Endothelial cell of umbilical vein (primary cell): ENCODE data around the gene USP46. TPM values are rescaled to one million over a fixed set of nuclear protein-coding genes. Genes with fewer than 3 reads are reported as not detected.

ENCODE experiments used
- BruUV-seq: library from RNA; stranded (reverse); fragments of 400-500 nt; replicated peaks from 2 replicates; lab custom pipeline; 2021; lab: Mats Ljungman, UMichigan
- CTCF ChIA-PET: fragments of 300-600, 350-600 bp; sonication (Branson Sonifier 250); formaldehyde crosslinking; loops from one replicate; lab custom pipeline; 2021; ENCODE audit warnings: antibody characterized with exemption, inconsistent platforms; lab: Charles Lee
- POLR2A ChIA-PET: fragments of 300-600, 350-600 bp; sonication (Branson Sonifier 250); formaldehyde crosslinking; loops from one replicate; lab custom pipeline; 2021; ENCODE audit warnings: antibody characterized with exemption, inconsistent platforms; lab: Charles Lee
- DNase-seq: peaks from one replicate; pipeline ENCODE4 v3.0.0-alpha.2; 2011; ENCODE audit warnings: low read depth, low spot score
- FAIRE-seq: peaks from 2 replicates; lab custom pipeline; 2011; peaks lifted over from hg19 to GRCh38; lab: Jason Lieb, UNC
- H2AFZ ChIP-seq: 2 replicates; pipeline ENCODE4 v1.6.0; 2012; ENCODE audit warnings: low read depth, low read length, control low read depth, inconsistent platforms
- H3K27ac ChIP-seq: 2 replicates; pipeline ENCODE4 v1.5.1; 2011; ENCODE audit warnings: low read depth, mild to moderate bottlenecking, control low read depth, low read length, moderate library complexity; ENCODE audit not compliant: insufficient read depth
- H3K27me3 ChIP-seq, 2 experiments: 2 replicates each; pipeline versions ENCODE4 v1.6.0 to v1.6.1; 2011; ENCODE audit warnings: low read length in 2 of 2, mixed read lengths in 1 of 2; ENCODE audit not compliant: control insufficient read depth in 2 of 2, insufficient read depth in 2 of 2
- H3K36me3 ChIP-seq, 2 experiments: 2 replicates in 1 of 2; 3 replicates in 1 of 2; pipeline ENCODE4 v1.5.1; 2011; ENCODE audit warnings: low read length in 2 of 2, mild to moderate bottlenecking in 1 of 2, moderate library complexity in 1 of 2; ENCODE audit not compliant: control insufficient read depth in 2 of 2, insufficient read depth in 2 of 2; ENCODE audit errors: extremely low read depth in 1 of 2
- H3K4me1 ChIP-seq: 3 replicates; pipeline ENCODE4 v1.5.1; 2011; ENCODE audit warnings: mild to moderate bottlenecking, low read length; ENCODE audit not compliant: control insufficient read depth, insufficient read depth; ENCODE audit errors: extremely low read depth
- H3K4me2 ChIP-seq: 2 replicates; pipeline ENCODE4 v1.6.1; 2011; ENCODE audit warnings: low read length, control low read depth, mixed read lengths; ENCODE audit not compliant: insufficient read depth
- H3K4me3 ChIP-seq, 3 experiments: fragments of 200-600 bp in 1 of 3; sonication (generic), shearing (Covaris generic) in 1 of 3; replicated peaks in 1 of 3; 2 replicates each; pipeline ENCODE4 v1.5.1; 2011 to 2016; ENCODE audit warnings: control low read depth in 3 of 3, low read length in 3 of 3, mild to moderate bottlenecking in 2 of 3, inconsistent platforms in 1 of 3, low read depth in 1 of 3, moderate library complexity in 1 of 3; ENCODE audit not compliant: insufficient read depth in 1 of 3
- H3K79me2 ChIP-seq: 2 replicates; pipeline ENCODE4 v1.6.0; 2012; ENCODE audit warnings: low read length, inconsistent platforms; ENCODE audit not compliant: control insufficient read depth, insufficient read depth
- H3K9ac ChIP-seq: replicated peaks from 2 replicates; pipeline ENCODE3; 2011; ENCODE audit warnings: low read length, control low read depth; ENCODE audit not compliant: insufficient read depth; ENCODE audit errors: extremely low read depth
- H3K9me1 ChIP-seq: replicated peaks from 3 replicates; pipeline ENCODE4 v1.6.0; 2011; ENCODE audit warnings: mild to moderate bottlenecking, low read length; ENCODE audit not compliant: control insufficient read depth, insufficient read depth; ENCODE audit errors: extremely low read depth
- H3K9me3 ChIP-seq: replicated peaks from 2 replicates; pipeline ENCODE4 v1.5.1; 2012; ENCODE audit warnings: low read length, inconsistent platforms; ENCODE audit not compliant: control insufficient read depth, insufficient read depth
- H4K20me1 ChIP-seq: replicated peaks from 2 replicates; pipeline ENCODE3; 2011; ENCODE audit warnings: mild to moderate bottlenecking, low read length; ENCODE audit not compliant: control insufficient read depth, insufficient read depth; ENCODE audit errors: extremely low read depth
- EZH2 ChIP-seq: IDR thresholded peaks from 2 replicates; pipeline ENCODE4 v1.6.1; 2012; ENCODE audit warnings: borderline replicate concordance, low read depth, mild to moderate bottlenecking, moderate library complexity, low read length, inconsistent platforms; ENCODE audit not compliant: severe bottlenecking
- GATA2 ChIP-seq: IDR thresholded peaks from 2 replicates; pipeline ENCODE4 v1.7.0; 2011; ENCODE audit warnings: low read depth, mild to moderate bottlenecking, moderate library complexity, mixed read lengths, low read length; ENCODE audit not compliant: insufficient read length, insufficient read depth
- JUN ChIP-seq: IDR thresholded peaks from 2 replicates; pipeline ENCODE4 v1.6.1; 2011; ENCODE audit warnings: borderline replicate concordance, low read depth; ENCODE audit not compliant: insufficient read length, insufficient read depth
- MYC ChIP-seq: IDR thresholded peaks from one replicate; pipeline ENCODE4 v1.6.1; 2011; ENCODE audit warnings: mild to moderate bottlenecking, low read depth, low read length
- POLR2AphosphoS5 ChIP-seq: IDR thresholded peaks from 2 replicates; pipeline ENCODE4 v1.6.1; 2012; ENCODE audit warnings: low read depth, mild to moderate bottlenecking, control low read depth, low read length, moderate library complexity; ENCODE audit not compliant: insufficient read depth
- dilution Hi-C: fragments of 300-500 bp; cut with MboI; formaldehyde crosslinking; loops from one replicate; pipeline ENCODE4 v1.15.0; 2019; ENCODE audit warnings: low sequenced_read_pairs; ENCODE audit not compliant: extremely low pct_ligation_motif_present
- intact Hi-C: fragments of 100-400 bp; cut with micrococcal nuclease; formaldehyde crosslinking; loops from one replicate; pipeline ENCODE4 v1.10.0; 2022
- polyA plus RNA-seq, 4 experiments: library from polyadenylated mRNA; depleted of rRNA in 3 of 4; stranded (reverse) in 3 of 4; unstranded in 1 of 4; fragments of >200 nt; gene quantifications; 2 replicates each; pipeline versions ENCODE4 v1.2.1 to v1.2.3, GENCODE V29; 2011 to 2012; ENCODE audit warnings: missing spikeins in 1 of 4
- total RNA-seq: library from RNA; stranded (reverse); gene quantifications from 2 replicates; pipeline ENCODE4 v1.2.3, GENCODE V29; 2021
- TF ChIP-seq, protein P1 (sequence below): IDR thresholded peaks from 2 replicates; pipeline ENCODE4 v1.6.1; 2011; ENCODE audit not compliant: insufficient read depth, insufficient read length
- TF ChIP-seq, protein P2 (sequence below), 2 donors: IDR thresholded peaks; 1 replicate in 1 of 2; 2 replicates in 1 of 2; pipeline ENCODE4 v1.5.1; 2011; ENCODE audit warnings: low read length in 2 of 2, mild to moderate bottlenecking in 2 of 2, moderate library complexity in 2 of 2, control low read depth in 1 of 2, inconsistent platforms in 1 of 2, low read depth in 1 of 2; ENCODE audit not compliant: insufficient read depth in 1 of 2; ENCODE audit errors: extremely low read depth in 1 of 2

USP46 gene
- total and polyA plus RNA-seq, 2 donors (not counting 3 experiments of a cell fraction or from before 2014, with no cell fraction given): 5.2 to 23.7 TPM

DNA sequence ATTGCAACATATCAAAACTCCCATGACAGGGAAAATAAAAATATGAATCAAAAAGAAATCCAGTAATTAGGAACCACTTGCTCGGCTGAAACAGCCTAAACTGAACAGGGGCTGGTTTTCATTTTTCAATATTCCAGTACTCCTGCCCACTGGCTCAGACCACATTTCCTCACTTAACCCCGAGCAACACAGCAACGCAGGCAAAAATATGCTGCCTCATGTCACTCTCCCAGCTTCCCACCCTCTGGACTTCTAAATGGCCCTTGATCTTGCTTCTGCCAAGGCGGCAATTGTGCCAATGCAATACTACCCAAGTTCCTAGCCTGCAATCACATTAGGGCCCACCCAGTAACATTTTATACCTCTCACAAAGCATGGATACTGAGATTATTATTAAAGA, 30.6 kb downstream of the USP46 start:
- Histone ChIP-seq H2AFZ (no peak overlapping the region), H3K79me2 (peaks cover 2% of the 10 kb centered on the region), H4K20me1 (no peaks in the 10 kb centered on the region), H3K27ac (no peak overlapping the region), H3K9me1 (no peaks in the 10 kb centered on the region), H3K9ac (no peak overlapping the region), H3K4me2 (no peak overlapping the region), H3K9me3 (no peaks in the 10 kb centered on the region), H3K4me3 (no peak overlapping the region), H3K36me3 (peaks cover 0 to 2% of the 10 kb centered on the region in 2 experiments), H3K27me3 (no peaks in the 10 kb centered on the region), H3K4me1 (no peaks in the 10 kb centered on the region)
- CTCF ChIA-PET: interaction anchor here (1.0 to 1.5 kb wide), 2 partner anchors 9 to 10 kb away, joined by 3 to 4 read pairs; no protein-coding TSS in a partner anchor
- no peak for TF ChIP-seq EZH2
- TF ChIP-seq POLR2AphosphoS5: no peak
- TF ChIP-seq, protein P1, sequence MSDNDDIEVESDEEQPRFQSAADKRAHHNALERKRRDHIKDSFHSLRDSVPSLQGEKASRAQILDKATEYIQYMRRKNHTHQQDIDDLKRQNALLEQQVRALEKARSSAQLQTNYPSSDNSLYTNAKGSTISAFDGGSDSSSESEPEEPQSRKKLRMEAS: no peak
- TF ChIP-seq GATA2: no peak
- TF ChIP-seq MYC: no peak
- no peak for TF ChIP-seq JUN
- TF ChIP-seq, protein P2, sequence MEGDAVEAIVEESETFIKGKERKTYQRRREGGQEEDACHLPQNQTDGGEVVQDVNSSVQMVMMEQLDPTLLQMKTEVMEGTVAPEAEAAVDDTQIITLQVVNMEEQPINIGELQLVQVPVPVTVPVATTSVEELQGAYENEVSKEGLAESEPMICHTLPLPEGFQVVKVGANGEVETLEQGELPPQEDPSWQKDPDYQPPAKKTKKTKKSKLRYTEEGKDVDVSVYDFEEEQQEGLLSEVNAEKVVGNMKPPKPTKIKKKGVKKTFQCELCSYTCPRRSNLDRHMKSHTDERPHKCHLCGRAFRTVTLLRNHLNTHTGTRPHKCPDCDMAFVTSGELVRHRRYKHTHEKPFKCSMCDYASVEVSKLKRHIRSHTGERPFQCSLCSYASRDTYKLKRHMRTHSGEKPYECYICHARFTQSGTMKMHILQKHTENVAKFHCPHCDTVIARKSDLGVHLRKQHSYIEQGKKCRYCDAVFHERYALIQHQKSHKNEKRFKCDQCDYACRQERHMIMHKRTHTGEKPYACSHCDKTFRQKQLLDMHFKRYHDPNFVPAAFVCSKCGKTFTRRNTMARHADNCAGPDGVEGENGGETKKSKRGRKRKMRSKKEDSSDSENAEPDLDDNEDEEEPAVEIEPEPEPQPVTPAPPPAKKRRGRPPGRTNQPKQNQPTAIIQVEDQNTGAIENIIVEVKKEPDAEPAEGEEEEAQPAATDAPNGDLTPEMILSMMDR (IDR thresholded peaks at IDR 0.05; ENCODE audit: extremely low read depth in 1 of 2, insufficient read depth in 1 of 2, low read depth in 1 of 2, low read length in 2 of 2): no peak
- POLR2A ChIA-PET: no interaction called here
- DNase-seq: no peak
- dilution Hi-C loops: no loop called here
- peak; percentile 42 for FAIRE-seq
- intact Hi-C loops: no loop called here
- BruUV-seq: no TSS peak
